ENCODE measurements around the gene KIF13A.

KIF13A gene

DNA sequence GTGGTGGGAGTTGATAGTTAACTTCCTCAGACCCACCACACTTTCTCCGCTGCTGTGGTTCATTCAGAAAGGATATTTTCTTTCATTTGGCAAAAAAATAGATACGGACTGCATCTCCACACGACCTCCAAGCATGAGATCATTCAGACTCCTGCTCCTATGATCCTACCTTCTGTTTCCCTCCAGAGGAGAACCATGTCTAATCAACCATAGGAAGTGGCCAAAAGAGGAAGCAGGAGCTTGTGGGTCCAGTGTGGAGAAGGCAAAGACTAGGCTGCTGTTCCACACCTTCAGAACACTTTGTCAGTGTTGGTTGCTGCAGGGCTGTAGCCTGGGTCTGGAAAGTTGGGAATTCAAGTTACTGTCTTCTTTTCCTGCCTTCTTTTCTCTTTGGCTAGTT is 10.6 kb upstream of the KIF13A start:
- H3K36me3 ChIP-seq (ENCODE audit: insufficient read depth, low read depth, low read length): no peaks in the 10 kb centered on the region
- H3K27me3 ChIP-seq (ENCODE audit: insufficient read depth, low read length): no peaks in the 10 kb centered on the region
- no peak overlapping the region for H3K27ac ChIP-seq (ENCODE audit: low read length)
- H3K9me3 ChIP-seq (ENCODE audit: insufficient read depth, low read depth, low read length): no peaks in the 10 kb centered on the region
- no peak overlapping the region for H3K4me3 ChIP-seq (ENCODE audit: low read length)
- H3K9ac ChIP-seq (ENCODE audit: low read depth, low read length): no peak overlapping the region
- no peaks in the 10 kb centered on the region for H3K4me1 ChIP-seq (ENCODE audit: insufficient read depth, low read length)

DNA sequence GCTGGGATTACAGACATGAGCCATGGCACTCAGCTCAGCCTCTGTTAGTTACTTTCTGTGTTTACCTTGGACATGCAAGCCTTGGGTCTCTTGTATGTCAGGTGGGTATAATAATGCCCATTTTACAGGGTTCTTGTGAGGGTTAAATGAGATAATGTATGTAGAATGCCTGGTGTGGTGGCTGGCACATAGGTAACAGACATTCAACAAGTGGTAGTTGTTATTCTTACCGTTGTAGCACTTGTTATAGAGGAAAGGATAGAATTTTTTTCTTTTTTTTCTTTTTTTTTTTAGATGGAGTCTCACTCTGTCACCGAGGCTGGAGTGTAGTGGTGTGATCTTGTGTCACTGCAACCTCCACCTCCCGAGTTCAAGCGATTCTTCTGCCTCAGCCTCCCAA is 8.0 kb upstream of the KIF13A start:
- Histone ChIP-seq H3K9me3 (ENCODE audit: insufficient read depth, low read depth, low read length) (no peaks in the 10 kb centered on the region), H3K27ac (ENCODE audit: low read length) (no peak overlapping the region), H3K36me3 (ENCODE audit: insufficient read depth, low read depth, low read length) (no peaks in the 10 kb centered on the region), H3K9ac (ENCODE audit: low read depth, low read length) (no peak overlapping the region), H3K4me1 (ENCODE audit: insufficient read depth, low read length) (no peaks in the 10 kb centered on the region), H3K4me3 (ENCODE audit: low read length) (no peak overlapping the region), H3K27me3 (ENCODE audit: insufficient read depth, low read length) (no peaks in the 10 kb centered on the region)

DNA sequence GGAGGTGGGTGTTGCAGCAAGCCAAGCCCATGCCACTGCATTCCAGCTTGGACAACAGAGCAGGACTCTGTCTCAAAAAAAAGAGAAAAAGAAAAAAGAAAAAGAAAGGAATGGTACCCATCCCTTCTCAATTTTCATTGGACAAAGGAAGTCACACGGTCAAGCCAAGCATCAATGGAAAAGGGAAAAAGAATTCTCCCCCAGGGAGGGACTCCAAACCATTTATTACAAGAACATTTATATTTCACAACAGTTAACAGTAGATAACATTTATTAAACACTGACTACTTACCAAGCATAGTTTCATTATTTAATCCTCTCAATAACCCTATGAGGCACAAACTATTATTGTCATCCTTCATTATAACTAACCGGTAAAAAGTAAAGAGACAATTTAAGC is 6.6 kb upstream of the KIF13A start:
- Histone ChIP-seq H3K36me3 (ENCODE audit: insufficient read depth, low read depth, low read length) (no peaks in the 10 kb centered on the region), H3K27ac (ENCODE audit: low read length) (no peak overlapping the region), H3K27me3 (ENCODE audit: insufficient read depth, low read length) (peaks cover 4% of the 10 kb centered on the region), H3K9me3 (ENCODE audit: insufficient read depth, low read depth, low read length) (no peaks in the 10 kb centered on the region), H3K4me3 (ENCODE audit: low read length) (no peak overlapping the region), H3K4me1 (ENCODE audit: insufficient read depth, low read length) (no peaks in the 10 kb centered on the region), H3K9ac (ENCODE audit: low read depth, low read length) (no peak overlapping the region)

DNA sequence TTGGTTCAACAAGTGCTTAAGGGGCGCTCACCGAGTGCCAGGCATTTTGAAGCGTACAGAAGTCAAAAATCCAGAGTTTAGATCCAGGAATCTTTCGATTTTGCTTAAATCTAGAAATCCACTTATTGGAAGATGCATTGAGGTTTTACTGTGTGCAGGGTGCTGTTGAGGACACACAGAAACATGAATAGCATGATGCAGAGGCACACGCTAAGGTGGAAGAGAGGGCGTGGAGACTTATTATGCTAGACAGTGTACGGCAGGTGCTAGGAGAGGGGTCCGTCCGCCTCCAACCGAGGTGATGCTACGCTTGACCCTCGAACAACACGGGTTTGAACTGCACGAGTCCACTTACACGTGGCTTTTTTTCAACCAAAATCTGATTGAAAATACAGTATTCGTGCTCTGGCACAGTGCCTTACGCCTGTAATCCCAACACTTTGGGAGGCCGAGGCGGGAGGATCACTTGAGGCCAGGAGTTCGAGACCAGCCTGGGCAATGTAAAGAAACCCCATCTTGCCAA is 1.0 kb upstream of the KIF13A start:
- Histone ChIP-seq H3K9me3 (ENCODE audit: insufficient read depth, low read depth, low read length) (no peaks in the 10 kb centered on the region), H3K4me1 (ENCODE audit: insufficient read depth, low read length) (peaks cover 21% of the 10 kb centered on the region), H3K27me3 (ENCODE audit: insufficient read depth, low read length) (peaks cover 13% of the 10 kb centered on the region), H3K27ac (ENCODE audit: low read length) (no peak overlapping the region), H3K36me3 (ENCODE audit: insufficient read depth, low read depth, low read length) (peaks cover 6% of the 10 kb centered on the region; the same call in 1 of the 2 replicates), H3K9ac (ENCODE audit: low read depth, low read length) (peak overlapping the region; percentile 65; the same call in 1 of the 2 replicates), H3K4me3 (ENCODE audit: low read length) (peak overlapping the region; percentile 79)

DNA sequence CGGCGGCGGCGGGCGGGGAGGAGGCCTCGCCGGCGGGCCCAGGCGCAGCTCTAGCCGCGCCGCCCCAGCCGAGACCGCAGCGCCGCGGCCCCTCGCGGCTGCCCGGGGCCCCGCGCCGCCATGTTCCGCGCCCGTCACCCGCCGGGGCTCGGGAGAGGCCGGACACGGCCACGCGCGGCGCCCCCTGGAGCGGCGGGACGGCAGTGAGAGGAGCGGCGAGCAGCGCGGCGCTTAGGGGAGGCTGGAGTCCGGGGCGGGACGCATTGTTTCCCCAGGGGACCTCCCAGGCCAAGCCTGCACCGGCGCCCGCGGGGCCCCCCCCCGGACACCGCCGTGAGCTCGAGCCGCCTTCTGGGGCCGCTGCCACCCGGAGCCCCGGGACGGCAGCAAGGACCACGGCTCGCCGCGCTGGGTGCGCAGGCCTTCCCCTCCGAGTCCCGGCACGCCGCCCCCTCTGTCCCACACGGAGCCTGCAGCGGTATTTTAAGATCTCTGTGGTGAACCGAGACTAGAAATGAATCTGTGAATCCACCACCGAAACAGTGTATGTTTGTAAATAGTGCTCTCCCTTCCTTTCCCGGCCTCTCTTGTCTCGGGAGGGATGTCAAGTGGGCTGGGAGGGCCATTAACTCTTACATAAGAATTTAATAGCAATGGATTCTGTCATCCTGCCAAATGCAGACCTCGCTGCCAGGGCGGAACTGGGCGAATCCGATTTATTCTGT is 424 bp upstream of the KIF13A start:
- Histone ChIP-seq H3K4me3 (ENCODE audit: low read length) (peak overlapping the region; percentile 79), H3K27me3 (ENCODE audit: insufficient read depth, low read length) (peaks cover 13% of the 10 kb centered on the region), H3K27ac (ENCODE audit: low read length) (no peak overlapping the region), H3K9ac (ENCODE audit: low read depth, low read length) (peak overlapping the region; percentile 65; the same call in 1 of the 2 replicates), H3K9me3 (ENCODE audit: insufficient read depth, low read depth, low read length) (no peaks in the 10 kb centered on the region), H3K36me3 (ENCODE audit: insufficient read depth, low read depth, low read length) (peaks cover 6% of the 10 kb centered on the region; the same call in 1 of the 2 replicates), H3K4me1 (ENCODE audit: insufficient read depth, low read length) (peaks cover 21% of the 10 kb centered on the region)

DNA sequence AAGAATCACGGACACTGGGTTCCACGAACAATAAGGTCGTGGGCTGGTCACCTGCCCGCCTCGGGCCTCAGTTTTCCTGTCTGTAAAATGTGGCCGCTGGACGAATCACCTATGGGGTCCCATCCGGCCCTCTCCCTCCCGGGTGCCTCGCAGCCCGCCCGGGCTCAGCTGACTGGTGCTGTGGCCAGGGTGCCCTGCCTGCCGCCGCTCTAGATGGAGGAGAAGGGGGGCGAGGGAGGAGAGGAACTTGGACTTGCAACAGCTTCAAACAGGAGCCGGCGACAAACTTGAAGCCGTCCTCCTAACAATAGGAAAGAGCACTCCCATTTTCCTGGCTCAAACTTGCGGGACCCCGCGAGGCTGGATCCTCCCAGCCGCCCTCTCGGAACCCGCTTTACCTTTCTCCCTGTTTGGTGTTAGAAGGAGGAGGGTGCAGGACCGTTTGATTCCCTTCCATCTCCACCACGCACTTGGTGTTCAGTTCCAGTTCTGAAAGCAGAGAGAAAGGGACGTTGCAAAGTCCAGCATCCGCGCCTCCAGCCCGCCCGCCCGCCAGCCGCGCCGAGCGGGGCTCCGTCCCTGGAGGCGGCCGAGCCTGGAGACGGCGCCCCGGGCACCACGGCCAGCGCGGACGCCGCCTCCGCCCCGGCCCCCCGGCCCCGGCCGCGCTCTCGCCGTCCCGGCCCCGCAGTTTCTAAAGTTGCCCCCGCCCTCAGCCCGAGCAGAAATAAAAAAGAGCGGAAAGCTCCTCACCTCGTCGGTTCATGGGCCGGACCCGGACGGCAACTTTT is 584 bp downstream of the KIF13A start:
- Histone ChIP-seq H3K27me3 (ENCODE audit: insufficient read depth, low read length) (peaks cover 13% of the 10 kb centered on the region), H3K4me1 (ENCODE audit: insufficient read depth, low read length) (peaks cover 21% of the 10 kb centered on the region), H3K27ac (ENCODE audit: low read length) (no peak overlapping the region), H3K4me3 (ENCODE audit: low read length) (peak overlapping the region; percentile 76), H3K9me3 (ENCODE audit: insufficient read depth, low read depth, low read length) (no peaks in the 10 kb centered on the region), H3K36me3 (ENCODE audit: insufficient read depth, low read depth, low read length) (peaks cover 7% of the 10 kb centered on the region; the same call in 1 of the 2 replicates), H3K9ac (ENCODE audit: low read depth, low read length) (peak overlapping the region; percentile 86)

DNA sequence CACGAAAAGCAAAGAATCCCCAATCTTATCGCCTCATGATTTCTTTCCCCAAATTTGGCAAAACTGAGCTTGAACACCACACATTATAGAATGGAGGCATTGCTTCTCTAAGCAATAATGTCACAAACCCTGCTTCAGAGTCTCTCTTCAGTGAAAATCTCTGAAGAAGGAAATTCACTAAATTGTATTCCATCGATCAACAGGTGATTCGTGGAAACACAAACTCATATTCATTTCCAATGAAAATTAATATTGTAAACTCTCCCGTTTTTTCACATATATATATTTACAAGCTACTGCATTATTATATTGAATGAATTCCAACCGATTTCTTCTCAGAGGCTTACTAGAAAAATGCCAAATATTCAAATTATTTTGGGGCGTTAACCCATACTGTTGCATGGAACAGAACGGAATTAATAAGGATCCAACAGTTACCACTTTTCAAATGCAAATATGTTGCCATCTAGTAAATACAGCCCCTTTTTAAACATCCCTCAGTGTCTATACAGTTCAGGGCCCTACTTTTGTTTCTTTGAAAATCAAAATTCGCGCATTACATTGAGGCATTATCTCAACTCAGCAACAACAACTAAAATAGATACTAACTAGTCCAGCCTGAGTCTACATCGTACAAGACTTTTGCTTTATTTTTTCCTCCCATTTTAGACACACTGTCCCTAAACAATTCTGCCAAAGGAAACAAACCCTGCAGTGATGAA is 1.3 kb downstream of the KIF13A start:
- H3K9me3 ChIP-seq (ENCODE audit: insufficient read depth, low read depth, low read length): no peaks in the 10 kb centered on the region
- peaks cover 21% of the 10 kb centered on the region for H3K4me1 ChIP-seq (ENCODE audit: insufficient read depth, low read length)
- H3K27ac ChIP-seq (ENCODE audit: low read length): no peak overlapping the region
- peaks cover 13% of the 10 kb centered on the region; the same call in 1 of the 2 replicates for H3K36me3 ChIP-seq (ENCODE audit: insufficient read depth, low read depth, low read length)
- H3K9ac ChIP-seq (ENCODE audit: low read depth, low read length): peak overlapping the region; percentile 86; the same call in 1 of the 2 replicates
- H3K27me3 ChIP-seq (ENCODE audit: insufficient read depth, low read length): peaks cover 13% of the 10 kb centered on the region
- peak overlapping the region; percentile 76 for H3K4me3 ChIP-seq (ENCODE audit: low read length)

DNA sequence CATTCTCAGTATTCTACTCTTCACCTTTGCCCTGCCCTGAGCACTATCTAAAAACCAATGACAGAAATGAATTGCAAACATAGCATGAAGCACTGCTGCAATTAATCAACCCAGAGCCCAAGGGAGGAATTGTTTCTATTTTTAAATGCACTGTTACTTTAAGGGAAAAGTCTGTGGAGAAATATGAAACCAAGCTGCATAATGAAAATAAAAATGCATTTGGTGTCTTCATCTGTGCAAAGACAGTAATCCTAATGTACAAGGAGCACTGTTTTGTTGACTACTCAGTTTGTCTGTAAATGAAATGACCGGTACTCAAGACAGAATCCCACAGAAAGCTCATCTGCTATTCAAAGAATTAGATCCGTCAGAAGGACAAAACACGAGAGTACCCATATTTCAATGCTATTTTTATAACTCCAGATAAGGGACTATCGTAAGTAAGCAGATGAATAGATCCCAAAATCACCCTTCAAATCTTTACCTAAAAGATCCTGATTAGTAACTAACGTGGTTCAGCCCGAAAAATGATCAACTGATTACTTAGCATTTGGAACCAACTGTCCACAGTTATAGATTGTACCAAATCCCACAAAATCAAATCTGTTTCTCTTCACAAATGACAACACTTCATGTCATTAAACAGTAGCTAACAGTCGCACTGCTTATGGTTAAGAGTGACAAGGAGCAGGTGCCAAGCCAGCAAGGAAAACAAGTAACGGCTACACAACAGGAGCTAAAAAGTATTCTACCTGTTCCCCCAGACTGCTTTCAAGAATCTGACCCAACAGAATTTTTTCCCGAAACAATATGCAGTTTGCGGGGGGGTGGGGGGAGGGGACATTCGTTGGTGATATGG is 2.4 kb downstream of the KIF13A start:
- Histone ChIP-seq H3K4me1 (ENCODE audit: insufficient read depth, low read length) (peaks cover 21% of the 10 kb centered on the region), H3K9ac (ENCODE audit: low read depth, low read length) (no peak overlapping the region), H3K27me3 (ENCODE audit: insufficient read depth, low read length) (peaks cover 13% of the 10 kb centered on the region), H3K9me3 (ENCODE audit: insufficient read depth, low read depth, low read length) (no peaks in the 10 kb centered on the region), H3K36me3 (ENCODE audit: insufficient read depth, low read depth, low read length) (peaks cover 13% of the 10 kb centered on the region; the same call in 1 of the 2 replicates), H3K4me3 (ENCODE audit: low read length) (peak overlapping the region; percentile 76; the same call in 1 of the 2 replicates), H3K27ac (ENCODE audit: low read length) (no peak overlapping the region)

DNA sequence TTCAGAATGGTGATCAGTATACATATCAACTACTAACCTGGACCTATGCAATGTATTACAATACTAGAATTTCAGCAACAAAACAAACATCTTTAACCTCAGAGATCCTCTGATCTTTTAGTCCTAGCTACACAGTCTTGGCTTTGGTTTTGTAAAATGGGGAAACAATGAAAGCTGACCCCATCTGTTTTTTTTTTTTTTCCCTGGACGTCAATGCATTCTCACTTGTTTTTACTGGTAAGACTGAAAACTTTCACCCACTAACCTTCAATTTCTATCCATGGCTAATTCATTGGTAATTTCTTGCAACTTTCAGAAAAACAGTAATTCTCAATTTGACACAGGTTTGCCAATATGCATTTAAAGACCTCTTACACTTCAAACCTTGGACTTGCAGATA is 3.0 kb downstream of the KIF13A start:
- Histone ChIP-seq H3K36me3 (ENCODE audit: insufficient read depth, low read depth, low read length) (peaks cover 13% of the 10 kb centered on the region; the same call in 1 of the 2 replicates), H3K27me3 (ENCODE audit: insufficient read depth, low read length) (peaks cover 13% of the 10 kb centered on the region), H3K4me3 (ENCODE audit: low read length) (peak overlapping the region; percentile 7; the same call in 1 of the 2 replicates), H3K9ac (ENCODE audit: low read depth, low read length) (no peak overlapping the region), H3K27ac (ENCODE audit: low read length) (no peak overlapping the region), H3K4me1 (ENCODE audit: insufficient read depth, low read length) (peaks cover 21% of the 10 kb centered on the region), H3K9me3 (ENCODE audit: insufficient read depth, low read depth, low read length) (no peaks in the 10 kb centered on the region)

DNA sequence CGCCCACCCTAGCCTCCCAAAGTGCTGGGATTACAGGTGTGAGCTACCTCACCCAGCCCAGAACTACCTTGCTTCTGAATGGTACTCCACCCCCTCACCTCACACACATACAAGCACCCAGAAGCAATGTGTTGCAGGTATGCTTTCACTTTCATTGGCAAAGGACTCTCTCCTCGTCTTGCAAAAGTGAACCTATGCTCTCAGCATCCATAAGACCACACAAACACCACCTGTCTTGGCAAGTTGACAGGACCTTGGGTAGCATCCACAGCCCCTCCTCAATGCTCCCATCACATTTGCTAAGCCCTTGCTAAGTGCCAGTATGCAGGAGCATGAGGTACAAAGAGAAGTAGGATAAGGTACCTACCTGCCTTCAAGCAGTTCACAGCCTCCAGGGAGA is 3.7 kb downstream of the KIF13A start:
- Histone ChIP-seq H3K36me3 (ENCODE audit: insufficient read depth, low read depth, low read length) (peaks cover 13% of the 10 kb centered on the region; the same call in 1 of the 2 replicates), H3K4me3 (ENCODE audit: low read length) (no peak overlapping the region; the same call in 1 of the 2 replicates), H3K9me3 (ENCODE audit: insufficient read depth, low read depth, low read length) (no peaks in the 10 kb centered on the region), H3K9ac (ENCODE audit: low read depth, low read length) (no peak overlapping the region), H3K4me1 (ENCODE audit: insufficient read depth, low read length) (peaks cover 21% of the 10 kb centered on the region), H3K27ac (ENCODE audit: low read length) (no peak overlapping the region), H3K27me3 (ENCODE audit: insufficient read depth, low read length) (peaks cover 6% of the 10 kb centered on the region)
